Muscle layer of colon (tissue), 2 donors: ENCODE data around the gene IGSF9.
A peak's percentile ranks its signal among the peaks of the same experiment; 100 is the strongest.

Experiments used
- H3K27ac ChIP-seq: one replicate; pipeline ENCODE4 v1.7.0; 2013; ENCODE audit warnings: low read depth, mild to moderate bottlenecking, low read length, moderate library complexity
- H3K27me3 ChIP-seq, 2 donors: one replicate each; pipeline ENCODE4 v1.7.0; 2013; ENCODE audit warnings: low read length in 2 of 2, mild to moderate bottlenecking in 2 of 2; ENCODE audit not compliant: insufficient read depth in 2 of 2, control insufficient read depth in 1 of 2
- H3K36me3 ChIP-seq: one replicate; pipeline ENCODE4 v1.7.0; 2013; ENCODE audit warnings: mild to moderate bottlenecking, low read length; ENCODE audit not compliant: insufficient read depth
- H3K4me1 ChIP-seq: one replicate; pipeline ENCODE4 v1.7.0; 2013; ENCODE audit warnings: mild to moderate bottlenecking, low read length; ENCODE audit not compliant: insufficient read depth
- H3K4me3 ChIP-seq, 2 donors: one replicate each; pipeline ENCODE4 v1.7.0; 2013; ENCODE audit warnings: low read length in 2 of 2, low read depth in 1 of 2, mild to moderate bottlenecking in 1 of 2, moderate library complexity in 1 of 2
- H3K9ac ChIP-seq: one replicate; pipeline ENCODE4 v1.7.0; 2013; ENCODE audit warnings: low read length
- H3K9me3 ChIP-seq: one replicate; pipeline ENCODE4 v1.7.0; 2013; ENCODE audit warnings: mild to moderate bottlenecking, low read length
- donor health status: abdominal sarcoma.
- donor health status: Adenocarcinoma of cecum.

Gene IGSF9

DNA sequence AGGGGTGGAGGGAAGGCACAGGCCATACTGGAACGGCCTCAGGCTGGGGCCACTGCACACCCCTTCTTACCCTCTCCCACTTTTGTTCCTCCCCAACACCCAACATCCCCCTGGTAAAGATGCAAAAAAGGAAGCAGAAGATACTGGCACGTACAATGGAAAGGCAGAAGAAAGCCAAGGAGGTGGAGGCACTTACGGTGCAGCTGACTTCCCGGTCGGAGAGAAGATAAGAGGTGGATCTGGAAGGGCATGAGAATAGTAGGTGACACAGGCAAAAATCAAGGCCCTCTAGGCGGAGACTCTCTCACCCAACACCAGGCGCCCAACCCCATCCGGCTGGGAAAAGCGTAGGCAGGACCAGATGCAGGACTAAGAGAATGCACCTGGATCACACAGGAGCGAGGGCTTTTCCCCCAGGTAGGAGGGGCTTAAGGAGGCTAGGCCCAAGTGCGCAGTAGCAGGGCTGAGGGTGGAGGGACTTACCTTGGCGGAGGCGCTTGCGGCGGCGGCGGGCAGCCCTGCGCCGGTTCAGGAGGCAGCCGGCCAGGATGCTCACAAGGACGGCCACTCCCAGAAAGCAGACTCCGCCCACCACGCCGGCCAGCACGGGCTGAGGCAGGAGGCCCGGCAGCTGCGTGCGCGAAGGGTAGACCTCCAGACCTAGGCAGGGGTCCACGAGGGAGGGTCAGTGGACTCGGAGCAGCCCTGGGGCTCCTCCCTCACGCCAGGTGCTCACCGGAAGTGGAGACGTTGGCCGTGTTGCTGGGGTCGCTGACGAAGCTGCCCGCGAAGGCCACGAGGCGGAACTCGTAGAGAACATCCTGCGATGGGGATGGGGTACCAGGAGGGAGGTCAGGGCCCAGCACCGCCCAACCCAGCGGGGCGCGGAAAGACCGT lies 16.0 kb downstream of the IGSF9 start:
- no peaks in the 10 kb centered on the region for H3K36me3 ChIP-seq
- peaks cover 9% of the 10 kb centered on the region for H3K4me1 ChIP-seq
- H3K9me3 ChIP-seq, result no peaks in the 10 kb centered on the region
- no peak overlapping the region for H3K9ac ChIP-seq
- no peak overlapping the region for H3K27ac ChIP-seq
- no peaks in the 10 kb centered on the region for H3K27me3 ChIP-seq
- no peak overlapping the region for H3K4me3 ChIP-seq

DNA sequence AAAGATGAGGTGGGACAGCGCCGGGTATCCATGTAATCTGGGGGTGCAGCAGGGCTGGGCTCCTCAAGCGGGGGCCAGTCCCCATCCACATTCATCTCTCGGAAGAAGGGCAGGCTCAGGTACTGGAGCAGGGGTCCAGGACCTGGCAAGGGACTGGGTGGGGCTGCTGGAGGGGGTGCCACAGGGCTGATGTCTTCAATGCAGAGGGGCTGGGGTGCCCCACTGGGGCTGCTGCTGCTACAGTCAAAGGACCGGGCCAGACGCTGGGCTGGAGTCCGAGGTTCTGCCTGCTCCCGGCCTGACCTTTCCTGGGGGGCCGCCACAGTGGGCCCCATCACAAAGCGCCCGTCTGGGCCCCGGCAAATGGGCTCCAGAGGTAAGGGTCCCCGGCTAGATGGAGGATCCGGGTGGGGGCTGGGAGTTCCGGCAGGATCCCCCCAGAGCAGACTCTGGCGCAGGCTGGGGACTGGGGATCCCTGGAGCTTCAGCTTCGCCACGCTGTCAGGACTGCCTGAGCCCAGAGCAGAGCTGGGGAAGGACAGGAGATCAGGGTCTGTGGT lies 16.8 kb downstream of the IGSF9 start:
- Histone ChIP-seq H3K27me3 (no peaks in the 10 kb centered on the region), H3K9ac (no peak overlapping the region), H3K4me3 (no peak overlapping the region), H3K36me3 (no peaks in the 10 kb centered on the region), H3K9me3 (no peaks in the 10 kb centered on the region), H3K4me1 (peaks cover 13% of the 10 kb centered on the region), H3K27ac (no peak overlapping the region)

DNA sequence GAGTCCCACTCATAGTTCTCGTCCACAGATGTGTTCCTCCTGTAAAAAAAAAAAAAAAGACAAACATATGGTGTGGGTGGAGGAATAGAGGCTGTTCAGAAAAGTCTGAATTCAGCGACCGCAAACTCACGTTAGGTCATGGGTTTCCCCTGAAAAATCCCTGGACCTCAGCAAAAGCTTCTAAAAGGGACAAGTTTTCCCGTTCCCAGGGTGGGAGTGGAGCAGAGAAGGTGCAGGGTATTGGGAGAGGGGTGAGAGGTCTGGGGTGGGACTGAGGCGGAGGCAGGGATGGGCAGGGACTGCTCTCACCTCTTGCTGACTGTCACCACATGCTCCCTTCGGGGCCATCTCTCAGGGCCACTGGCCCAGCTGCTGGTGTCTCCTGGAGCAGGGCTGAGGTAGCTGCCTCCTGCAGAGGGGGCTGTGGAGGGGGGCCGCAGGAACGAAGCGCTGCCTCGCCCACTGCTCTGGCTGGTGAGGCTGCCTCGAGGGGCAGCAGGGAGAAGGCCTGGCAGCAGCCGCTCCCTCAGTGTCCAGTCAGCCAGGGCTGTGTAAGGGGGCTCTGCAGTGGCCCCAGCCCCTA lies 17.5 kb downstream of the IGSF9 start:
- H3K9ac ChIP-seq, result no peak overlapping the region
- no peaks in the 10 kb centered on the region for H3K27me3 ChIP-seq
- H3K27ac ChIP-seq, result no peak overlapping the region
- no peak overlapping the region for H3K4me3 ChIP-seq
- H3K4me1 ChIP-seq, result peaks cover 13% of the 10 kb centered on the region
- H3K36me3 ChIP-seq, result no peaks in the 10 kb centered on the region
- no peaks in the 10 kb centered on the region for H3K9me3 ChIP-seq

DNA sequence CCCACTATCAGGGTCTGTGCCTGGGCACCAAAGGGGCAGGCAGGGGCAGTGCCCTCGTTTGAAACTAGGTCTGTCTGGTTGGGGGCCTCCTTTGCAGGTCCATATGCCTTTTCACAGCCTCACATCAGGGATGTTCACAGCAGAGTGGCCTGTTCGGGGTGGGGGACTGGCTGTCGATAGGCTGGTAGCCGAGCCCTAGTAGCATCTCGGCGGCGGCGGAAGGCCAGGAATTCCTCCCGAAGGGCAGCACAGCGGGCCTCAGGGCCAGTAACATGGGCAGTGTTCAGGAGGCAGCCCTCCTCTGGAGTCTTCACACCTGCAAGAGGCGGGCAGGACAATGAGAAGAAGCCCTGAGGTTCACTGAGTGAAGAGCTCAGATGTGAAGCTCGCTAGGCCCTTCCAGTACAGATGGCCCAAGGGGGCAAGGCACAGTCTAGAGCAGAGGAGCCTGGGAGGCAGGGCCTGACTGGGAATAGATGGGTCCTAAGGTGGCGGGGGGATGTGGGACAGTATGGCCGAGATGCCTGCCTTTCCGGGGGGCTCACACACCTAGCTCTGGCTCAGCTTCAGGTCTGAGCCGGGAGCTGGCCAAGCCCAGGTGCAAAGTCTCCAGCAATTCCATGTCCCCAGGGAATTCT lies 18.1 kb downstream of the IGSF9 start:
- no peak overlapping the region for H3K4me3 ChIP-seq
- H3K9ac ChIP-seq, result no peak overlapping the region
- H3K4me1 ChIP-seq, result peaks cover 16% of the 10 kb centered on the region
- no peaks in the 10 kb centered on the region for H3K27me3 ChIP-seq
- no peaks in the 10 kb centered on the region for H3K36me3 ChIP-seq
- H3K9me3 ChIP-seq, result no peaks in the 10 kb centered on the region
- no peak overlapping the region for H3K27ac ChIP-seq

DNA sequence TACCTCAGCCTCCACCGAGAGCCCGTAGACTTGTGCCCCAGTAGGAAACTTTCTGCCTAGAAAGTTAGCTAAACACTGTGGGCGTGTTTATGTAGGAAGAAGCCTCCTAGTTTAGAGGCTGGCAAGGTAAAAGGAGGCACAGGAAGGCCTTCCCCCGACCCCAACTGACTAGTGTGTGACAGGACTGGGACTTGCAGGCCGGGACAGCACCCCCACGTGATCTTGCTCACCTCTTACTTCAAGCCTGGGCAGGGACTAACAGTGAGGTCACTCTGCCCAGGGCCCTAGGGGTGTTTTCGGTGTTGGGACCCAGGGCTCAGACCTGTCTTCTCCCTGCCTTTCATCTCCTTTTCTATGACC lies 19.7 kb downstream of the IGSF9 start:
- Histone ChIP-seq H3K9ac (peak overlapping the region; percentile 93), H3K36me3 (peaks cover under 1% of the 10 kb centered on the region), H3K4me3 (peak overlapping the region; percentile 76 to 97), H3K27ac (peak overlapping the region; percentile 97), H3K4me1 (peaks cover 17% of the 10 kb centered on the region), H3K27me3 (no peaks in the 10 kb centered on the region), H3K9me3 (no peaks in the 10 kb centered on the region)

DNA sequence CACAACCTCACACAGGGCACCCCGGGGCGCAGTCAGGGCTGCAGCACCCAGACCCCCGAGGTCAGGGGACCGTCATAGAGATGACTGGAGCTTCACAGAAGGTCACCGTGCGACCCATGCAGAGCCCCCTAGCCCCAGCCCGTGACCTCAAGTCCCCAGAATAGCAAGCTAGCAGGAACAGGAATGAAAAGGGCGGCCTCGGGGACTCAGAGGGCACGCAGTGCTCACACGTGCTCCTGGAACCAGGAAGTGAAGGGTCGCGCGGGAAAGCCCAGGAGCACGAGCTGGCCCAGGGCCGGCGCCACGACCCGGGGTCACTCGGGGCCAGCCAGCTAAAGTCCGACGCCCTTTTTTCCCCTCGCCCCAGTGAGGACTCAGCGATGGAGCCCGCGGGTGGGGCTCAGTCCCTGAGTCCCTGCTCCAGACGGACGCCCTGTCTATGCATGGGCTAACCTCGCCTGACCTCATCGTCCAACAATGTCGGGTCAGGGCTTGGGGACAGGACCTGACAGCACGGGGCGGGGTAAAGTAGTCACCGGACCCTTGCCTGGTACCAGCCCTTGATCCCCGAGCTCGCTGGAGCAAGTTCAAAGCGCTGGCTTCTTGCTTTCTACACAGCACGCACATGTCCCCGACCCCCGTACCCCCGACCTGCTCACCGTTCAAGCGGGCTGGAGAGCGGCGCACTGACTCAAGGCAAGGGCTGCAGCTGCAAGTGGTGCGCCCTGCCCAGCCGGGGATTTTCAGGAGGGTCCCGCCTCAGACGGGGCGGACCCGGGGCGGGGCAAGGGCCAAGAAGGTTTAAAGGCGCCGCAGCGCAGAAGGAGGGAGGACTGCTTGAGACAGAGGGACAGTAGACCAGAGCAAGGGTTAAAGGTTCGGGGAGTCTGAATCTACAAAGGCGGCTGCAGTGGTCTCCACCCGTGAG lies 20.4 kb downstream of the IGSF9 start, which contains the start of gene TAGLN2:
TSS of gene TAGLN2 (minus strand) at position 717 of the 928 bp plus-strand sequence. CDS start 4,998 bp downstream, outside the sequence.
- H3K36me3 ChIP-seq, result peaks cover 7% of the 10 kb centered on the region
- peak within 1 kb of the TSS; percentile 76 to 97 for H3K4me3 ChIP-seq
- H3K9ac ChIP-seq, result peak within 1 kb of the TSS; percentile 97
- no peaks in the 10 kb centered on the region for H3K9me3 ChIP-seq
- no peaks in the 10 kb centered on the region for H3K27me3 ChIP-seq
- H3K27ac ChIP-seq, result peak within 1 kb of the TSS; percentile 97
- H3K4me1 ChIP-seq, result peaks cover 17% of the 10 kb centered on the region

DNA sequence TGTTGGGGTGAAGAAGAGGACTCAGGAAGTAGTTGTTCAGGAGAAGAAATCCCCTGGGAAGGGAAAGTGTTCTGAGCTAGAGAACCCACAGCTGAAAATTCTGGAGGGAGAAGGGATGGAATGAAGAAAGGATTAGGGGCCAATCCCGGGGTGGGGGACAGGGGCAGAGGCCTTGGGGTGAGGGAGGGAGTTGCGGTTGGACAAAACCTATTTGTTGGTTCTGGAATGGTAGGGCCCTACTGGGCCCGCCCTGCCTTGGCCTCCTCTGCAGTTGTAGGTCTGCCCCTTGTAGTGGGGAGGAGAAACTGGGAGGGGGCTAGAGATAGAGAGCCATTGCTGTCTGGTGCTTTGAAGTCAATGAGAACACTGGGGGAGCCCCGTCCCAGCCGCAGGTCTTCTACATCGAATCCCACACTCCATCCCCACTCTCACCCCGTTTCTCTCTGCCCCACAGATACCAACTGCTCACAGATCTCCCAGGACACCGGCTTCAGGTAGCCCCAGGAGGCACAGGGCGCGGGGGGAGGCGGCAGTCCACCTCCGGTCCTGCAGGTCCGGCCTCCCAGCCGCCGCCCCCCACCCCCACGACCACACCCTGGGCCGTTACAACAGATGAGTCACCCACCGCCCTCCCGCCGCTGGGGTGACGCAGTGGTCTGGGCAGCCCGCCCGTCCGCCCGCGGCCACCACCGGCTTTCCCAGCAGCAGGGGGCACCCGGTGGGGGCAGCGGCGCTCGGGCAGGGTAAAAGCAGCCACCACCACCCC lies 21.2 kb downstream of the IGSF9 start:
- peaks cover 15% of the 10 kb centered on the region for H3K36me3 ChIP-seq
- H3K9me3 ChIP-seq, result no peaks in the 10 kb centered on the region
- peak overlapping the region; percentile 97 for H3K27ac ChIP-seq
- peaks cover 17% of the 10 kb centered on the region for H3K4me1 ChIP-seq
- H3K4me3 ChIP-seq, result peak overlapping the region; percentile 76 to 97
- no peaks in the 10 kb centered on the region for H3K27me3 ChIP-seq
- H3K9ac ChIP-seq, result peak overlapping the region; percentile 97

DNA sequence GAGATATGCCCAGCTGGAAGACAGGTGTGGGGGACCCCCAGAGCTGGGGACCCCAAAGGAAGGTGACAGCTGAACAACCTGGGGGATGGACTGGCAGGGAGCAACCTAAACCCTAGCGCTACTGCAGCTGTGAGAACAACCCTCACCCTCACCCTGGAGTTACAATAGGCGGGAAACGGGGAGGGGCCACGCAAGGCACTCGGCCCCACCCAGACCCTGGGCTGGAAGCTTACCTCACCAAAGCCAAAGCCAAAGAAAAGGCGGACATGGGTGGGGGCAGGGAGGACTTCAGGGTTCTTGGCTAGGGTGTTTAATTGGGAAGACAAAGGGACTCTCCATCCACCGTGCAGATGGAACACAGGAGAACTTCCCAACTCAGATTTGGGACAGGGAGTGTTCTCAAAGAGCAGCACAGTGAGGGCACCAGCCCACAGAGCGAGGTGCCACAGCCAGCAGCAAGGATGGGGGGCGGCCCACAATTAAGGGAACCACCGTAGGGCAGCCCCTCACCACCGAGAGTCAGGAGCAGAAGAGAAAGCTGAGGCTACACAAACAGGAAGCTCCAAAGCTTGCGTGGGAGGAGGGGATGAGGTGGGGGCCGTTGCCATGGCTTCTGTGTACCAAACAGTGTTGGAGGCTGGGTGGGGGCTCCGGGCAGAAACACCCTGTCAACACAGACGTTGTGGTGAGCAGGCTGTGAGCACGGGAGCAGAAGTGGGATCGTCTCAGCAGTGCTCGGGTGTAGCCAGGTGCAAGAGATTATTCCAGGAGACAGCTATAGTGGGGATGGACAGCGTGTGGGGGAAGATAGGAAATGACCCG lies 22.0 kb downstream of the IGSF9 start:
- Histone ChIP-seq H3K36me3 (peaks cover 22% of the 10 kb centered on the region), H3K27ac (peak overlapping the region; percentile 97), H3K27me3 (no peaks in the 10 kb centered on the region), H3K4me1 (peaks cover 17% of the 10 kb centered on the region), H3K4me3 (peak overlapping the region; percentile 76 to 97), H3K9ac (peak overlapping the region; percentile 97), H3K9me3 (no peaks in the 10 kb centered on the region)

DNA sequence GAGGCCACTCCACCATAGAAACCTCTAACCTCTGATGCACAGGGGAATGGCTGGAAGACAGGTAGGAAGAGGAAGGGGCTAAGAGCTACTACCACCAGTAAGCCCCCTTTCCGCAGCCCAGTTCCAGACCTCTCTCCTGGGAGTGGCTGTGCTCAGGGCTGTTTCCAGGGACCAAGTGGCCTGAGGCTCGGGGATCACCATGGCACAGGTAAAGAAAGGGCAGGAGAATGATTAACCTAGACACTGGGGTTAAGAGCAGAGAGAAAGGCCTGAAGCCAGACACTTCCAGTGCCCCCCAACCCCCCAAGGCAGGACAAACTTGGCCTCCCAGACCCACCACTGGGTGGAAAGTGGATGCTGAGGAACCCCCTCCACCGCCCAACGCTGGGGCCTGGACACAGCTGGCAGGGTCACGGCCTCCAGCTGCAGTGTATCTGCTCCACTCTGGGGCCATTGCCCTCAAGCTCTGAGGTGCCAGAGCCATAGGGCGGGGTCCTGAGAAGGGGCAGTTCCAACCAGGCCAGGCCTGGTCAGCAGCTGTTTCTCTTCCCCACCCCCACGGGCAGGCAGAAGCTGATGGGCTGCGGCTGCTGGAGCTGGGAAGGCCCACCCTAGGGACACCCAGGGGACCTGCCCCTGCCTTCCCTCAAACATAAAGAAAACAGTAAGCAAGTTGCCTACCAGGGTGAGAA lies 22.8 kb downstream of the IGSF9 start:
- Histone ChIP-seq H3K9ac (peak overlapping the region; percentile 97), H3K36me3 (peaks cover 30% of the 10 kb centered on the region), H3K4me3 (peak overlapping the region; percentile 23 to 97), H3K4me1 (peaks cover 17% of the 10 kb centered on the region), H3K9me3 (no peaks in the 10 kb centered on the region), H3K27ac (peak overlapping the region; percentile 97), H3K27me3 (no peaks in the 10 kb centered on the region)
